WTC11 (cell line): ENCODE results near the gene NTN5. TPM values are rescaled to one million over a fixed set of nuclear protein-coding genes. Genes with fewer than 3 reads are reported as not detected.
A peak's percentile ranks its signal among the peaks of the same experiment; 100 is the strongest.

Experiments
- ATAC-seq: fragments of 200-7000 bp; cut with Tn5 transposase; 2 replicates; pipeline ENCODE4 v1.10.0; 2021; ENCODE audit warnings: mild to moderate bottlenecking, moderate library complexity
- CTCF ChIA-PET: fragments of 300-600 bp; sonication (Branson Sonifier 250); formaldehyde crosslinking; loops from one replicate; lab custom pipeline; 2021; ENCODE audit warnings: antibody characterized with exemption; lab: Charles Lee
- POLR2A ChIA-PET: fragments of 350-600 bp; sonication (Branson Sonifier 250); formaldehyde crosslinking; loops from one replicate; lab custom pipeline; 2021; ENCODE audit warnings: antibody characterized with exemption; lab: Charles Lee
- DNase-seq: peaks from one replicate; pipeline ENCODE4 v3.0.0; 2021; ENCODE audit warnings: low spot score
- H3K27ac Mint-ChIP-seq: 2 replicates; pipeline ENCODE4 v1.8.0; 2021; ENCODE audit warnings: mixed read lengths
- H3K27me3 Mint-ChIP-seq: 2 replicates; pipeline ENCODE4 v1.8.0; 2021; ENCODE audit warnings: low read depth, mild to moderate bottlenecking, moderate library complexity, mixed read lengths
- H3K36me3 Mint-ChIP-seq: 2 replicates; pipeline ENCODE4 v1.8.0; 2021; ENCODE audit warnings: mixed read lengths
- H3K4me1 Mint-ChIP-seq: 2 replicates; pipeline ENCODE4 v1.8.0; 2022; ENCODE audit warnings: mixed read lengths
- H3K4me3 Mint-ChIP-seq: 2 replicates; pipeline ENCODE4 v1.8.0; 2021; ENCODE audit warnings: mild to moderate bottlenecking, moderate library complexity, mixed read lengths
- H3K9me3 Mint-ChIP-seq: 2 replicates; pipeline ENCODE4 v1.8.0; 2021; ENCODE audit warnings: mixed read lengths
- ERG ChIP-seq: fragments of 250-450 bp; sonication (Bioruptor Pico); IDR thresholded peaks from 2 replicates; pipeline ENCODE4 v1.8.0; 2021; ENCODE audit warnings: mild to moderate bottlenecking
- KAT7 ChIP-seq: sonication (generic); formaldehyde crosslinking; IDR thresholded peaks from 2 replicates; pipeline ENCODE4 v1.8.1; 2023; ENCODE audit warnings: missing genetic modification reagents, mild to moderate bottlenecking, borderline replicate concordance
- NFATC4 ChIP-seq: fragments of 250-450 bp; sonication (Bioruptor Pico); IDR thresholded peaks from 2 replicates; pipeline ENCODE4 v1.9.0; 2021; ENCODE audit warnings: mild to moderate bottlenecking
- PRRX2 ChIP-seq: fragments of 250-450 bp; sonication (Bioruptor Pico); IDR thresholded peaks from 2 replicates; pipeline ENCODE4 v1.8.0; 2021; ENCODE audit warnings: mild to moderate bottlenecking
- SP1 ChIP-seq: sonication (generic); formaldehyde crosslinking; conservative IDR thresholded peaks from 2 replicates; pipeline ENCODE4 v1.8.1; 2022; ENCODE audit warnings: missing genetic modification reagents
- ZNF416 ChIP-seq: fragments of 250-450 bp; sonication (Bioruptor Pico); IDR thresholded peaks from 2 replicates; pipeline ENCODE4 v1.9.0; 2021; ENCODE audit warnings: mild to moderate bottlenecking, inconsistent platforms
- ZNF425 ChIP-seq: fragments of 250-450 bp; sonication (Bioruptor Pico); conservative IDR thresholded peaks from 2 replicates; pipeline ENCODE4 v1.9.0; 2021; ENCODE audit warnings: mild to moderate bottlenecking
- ZNF532 ChIP-seq: fragments of 250-450 bp; sonication (Bioruptor Pico); IDR thresholded peaks from 2 replicates; pipeline ENCODE4 v1.9.0; 2021; ENCODE audit warnings: mild to moderate bottlenecking, borderline replicate concordance
- ZNF671 ChIP-seq: fragments of 250-450 bp; sonication (Bioruptor Pico); IDR thresholded peaks from 2 replicates; pipeline ENCODE4 v1.8.0; 2021; ENCODE audit warnings: mild to moderate bottlenecking
- ZSCAN18 ChIP-seq: fragments of 250-450 bp; sonication (Bioruptor Pico); IDR thresholded peaks from 2 replicates; pipeline ENCODE4 v2.1.2; 2022; ENCODE audit warnings: mild to moderate bottlenecking, moderate library complexity
- total RNA-seq: library from RNA; stranded (reverse); gene quantifications from 3 replicates; pipeline ENCODE4 v1.2.3, GENCODE V29; 2021
- TF ChIP-seq, protein P1 (sequence below): fragments of 250-450 bp; sonication (Bioruptor Pico); IDR thresholded peaks from 2 replicates; pipeline ENCODE4 v1.9.0; 2021; ENCODE audit warnings: mild to moderate bottlenecking
- TF ChIP-seq, protein P2 (sequence below): fragments of 250-450 bp; sonication (Bioruptor Pico); IDR thresholded peaks from 2 replicates; pipeline ENCODE4 v1.9.0; 2021; ENCODE audit warnings: mild to moderate bottlenecking

Gene NTN5
- total RNA-seq, 1 experiment from 2014 or later = 0.28 TPM

DNA sequence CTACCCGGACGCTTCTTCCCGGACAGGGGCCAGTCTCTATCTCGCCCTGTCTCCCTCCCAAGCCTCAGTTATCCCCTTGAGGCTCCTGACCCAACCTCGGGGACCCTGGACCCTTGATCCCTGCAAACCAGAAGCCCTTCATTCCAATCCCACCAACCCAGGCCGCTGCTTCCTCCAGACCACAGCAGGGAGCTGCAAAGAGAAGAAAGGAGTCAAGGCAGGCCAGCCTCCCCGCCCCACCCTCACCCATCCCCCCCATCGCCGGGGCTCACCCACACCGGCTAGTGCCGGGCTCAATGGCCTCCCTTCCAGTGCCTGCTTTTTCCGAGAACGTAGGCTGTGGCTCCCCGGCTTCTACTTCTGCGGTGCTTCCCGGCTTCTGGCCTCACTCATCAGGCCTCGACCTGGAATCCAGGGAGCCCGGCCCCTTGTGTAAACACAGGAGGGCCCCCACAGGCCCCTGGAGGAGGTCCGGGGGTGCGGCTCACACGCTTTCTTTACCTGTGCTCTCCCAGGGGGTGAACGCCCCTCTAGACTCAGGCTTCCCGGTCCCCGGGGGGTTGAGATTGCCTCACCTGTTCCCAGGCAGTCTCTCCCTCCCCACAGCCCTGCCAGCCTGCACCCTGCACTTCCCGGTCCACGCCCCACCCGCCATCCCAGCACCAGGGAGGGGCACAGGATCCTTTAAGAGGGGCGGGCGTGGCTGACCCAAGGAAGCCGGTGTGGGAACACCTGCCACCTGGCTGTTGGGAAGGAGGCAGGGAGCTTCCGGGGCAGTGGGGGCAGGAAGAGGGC is 58.2 kb downstream of the NTN5 start, which contains the start of gene FAM83E (continued):
- peak; percentile 99 for TF ChIP-seq ZNF532 (CRISPR knock-in tag)
- peak; percentile 21 for TF ChIP-seq SP1 (CRISPR knock-in tag)

GRCh38 chr19:48613852-48614435 is 58.9 kb downstream of the NTN5 start:
- peak overlapping the region; percentile 96 for H3K27ac Mint-ChIP-seq
- DNase-seq (no peak), ATAC-seq (peak; percentile 7)
- H3K4me3 Mint-ChIP-seq = peak overlapping the region; percentile 99
- H3K9me3 Mint-ChIP-seq = no peaks in the 10 kb centered on the region
- H3K4me1 Mint-ChIP-seq = peaks cover 50% of the 10 kb centered on the region
- H3K36me3 Mint-ChIP-seq = peaks cover 38% of the 10 kb centered on the region
- POLR2A ChIA-PET = interaction anchor here (2.5 to 2.6 kb wide), 3 partner anchors 10 to 31 kb away, joined by 9 to 18 read pairs (median 16); partner anchors contain the start of gene CA11
- TF ChIP-seq ERG = peak; percentile 93
- TF ChIP-seq ZNF532 (CRISPR knock-in tag) = peak; percentile 88; the same call in 1 of the 2 replicates
- peak; percentile 92 for TF ChIP-seq PRRX2
- TF ChIP-seq ZNF416 (CRISPR knock-in tag) = peak; percentile 89; the same call in 1 of the 2 replicates
- TF ChIP-seq, protein P1, sequence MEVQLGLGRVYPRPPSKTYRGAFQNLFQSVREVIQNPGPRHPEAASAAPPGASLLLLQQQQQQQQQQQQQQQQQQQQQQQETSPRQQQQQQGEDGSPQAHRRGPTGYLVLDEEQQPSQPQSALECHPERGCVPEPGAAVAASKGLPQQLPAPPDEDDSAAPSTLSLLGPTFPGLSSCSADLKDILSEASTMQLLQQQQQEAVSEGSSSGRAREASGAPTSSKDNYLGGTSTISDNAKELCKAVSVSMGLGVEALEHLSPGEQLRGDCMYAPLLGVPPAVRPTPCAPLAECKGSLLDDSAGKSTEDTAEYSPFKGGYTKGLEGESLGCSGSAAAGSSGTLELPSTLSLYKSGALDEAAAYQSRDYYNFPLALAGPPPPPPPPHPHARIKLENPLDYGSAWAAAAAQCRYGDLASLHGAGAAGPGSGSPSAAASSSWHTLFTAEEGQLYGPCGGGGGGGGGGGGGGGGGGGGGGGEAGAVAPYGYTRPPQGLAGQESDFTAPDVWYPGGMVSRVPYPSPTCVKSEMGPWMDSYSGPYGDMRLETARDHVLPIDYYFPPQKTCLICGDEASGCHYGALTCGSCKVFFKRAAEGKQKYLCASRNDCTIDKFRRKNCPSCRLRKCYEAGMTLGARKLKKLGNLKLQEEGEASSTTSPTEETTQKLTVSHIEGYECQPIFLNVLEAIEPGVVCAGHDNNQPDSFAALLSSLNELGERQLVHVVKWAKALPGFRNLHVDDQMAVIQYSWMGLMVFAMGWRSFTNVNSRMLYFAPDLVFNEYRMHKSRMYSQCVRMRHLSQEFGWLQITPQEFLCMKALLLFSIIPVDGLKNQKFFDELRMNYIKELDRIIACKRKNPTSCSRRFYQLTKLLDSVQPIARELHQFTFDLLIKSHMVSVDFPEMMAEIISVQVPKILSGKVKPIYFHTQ (CRISPR knock-in tag) = peak; percentile 86
- TF ChIP-seq, protein P2, sequence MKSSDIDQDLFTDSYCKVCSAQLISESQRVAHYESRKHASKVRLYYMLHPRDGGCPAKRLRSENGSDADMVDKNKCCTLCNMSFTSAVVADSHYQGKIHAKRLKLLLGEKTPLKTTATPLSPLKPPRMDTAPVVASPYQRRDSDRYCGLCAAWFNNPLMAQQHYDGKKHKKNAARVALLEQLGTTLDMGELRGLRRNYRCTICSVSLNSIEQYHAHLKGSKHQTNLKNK (CRISPR knock-in tag) = peak; percentile 63
- TF ChIP-seq ZNF671 (CRISPR knock-in tag) = peak; percentile 91
- TF ChIP-seq ZNF425 (CRISPR knock-in tag) = peak; percentile 86
- TF ChIP-seq ZSCAN18 = no peak
- TF ChIP-seq KAT7 (CRISPR knock-in tag) = no peak
- peak; percentile 87 for TF ChIP-seq NFATC4 (CRISPR knock-in tag)
- CTCF ChIA-PET = interaction anchor here (0.6 to 2.7 kb wide), 7 partner anchors 10 to 124 kb away, joined by 4 to 17 read pairs (median 6); no protein-coding TSS in a partner anchor
- H3K27me3 Mint-ChIP-seq = no peaks in the 10 kb centered on the region
